ENCODE measurements around the gene GFPT1.

Gene GFPT1

GRCh38 chr2:69287544-69287943 lies 99.5 kb downstream of the GFPT1 start:
- DNase-seq: no peak

- DNase-seq: no peak
Observed at GRCh38 chr2:69285379-69285894, 101.6 kb downstream of the GFPT1 start.

- no peak for DNase-seq
Observed at GRCh38 chr2:69280796-69281412, 106.1 kb downstream of the GFPT1 start.

GRCh38 chr2:69279931-69280681 lies 106.9 kb downstream of the GFPT1 start:
- DNase-seq: no peak

GRCh38 chr2:69279211-69279610 lies 107.8 kb downstream of the GFPT1 start:
- no peak for DNase-seq

- no peak for DNase-seq
Observed at GRCh38 chr2:69278366-69278765, 108.7 kb downstream of the GFPT1 start.

GRCh38 chr2:69275490-69275889 lies 111.5 kb downstream of the GFPT1 start:
- no peak for DNase-seq

GRCh38 chr2:69272803-69273471 lies 114.1 kb downstream of the GFPT1 start:
- DNase-seq: no peak

- no peak for DNase-seq
Observed at GRCh38 chr2:69271831-69272257, 115.2 kb downstream of the GFPT1 start.

All from effector CD4-positive, alpha-beta T cell (primary cell).